ENCODE data around the gene AGAP1.

AGAP1 gene

DNA sequence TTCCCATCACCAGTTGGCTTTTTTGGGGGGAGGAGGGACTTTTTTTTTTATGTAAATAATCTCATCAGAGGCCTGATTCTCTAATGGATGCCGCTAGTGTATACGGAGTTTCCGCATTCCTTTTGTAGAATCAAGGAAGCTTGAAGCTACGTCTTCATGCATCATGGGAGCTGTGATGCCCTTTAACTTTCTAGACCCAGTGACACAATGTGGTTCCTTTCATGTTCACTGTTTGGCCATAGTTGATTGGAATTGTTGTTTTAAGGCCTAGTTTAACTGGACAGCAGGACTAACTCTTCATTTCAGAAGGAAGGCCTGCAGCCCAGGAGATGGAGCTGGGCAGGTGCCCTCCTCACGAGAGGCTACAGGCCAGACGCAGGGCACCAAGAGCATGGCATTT lies 287.9 kb downstream of the AGAP1 start:
- no peak for DNase-seq

DNA sequence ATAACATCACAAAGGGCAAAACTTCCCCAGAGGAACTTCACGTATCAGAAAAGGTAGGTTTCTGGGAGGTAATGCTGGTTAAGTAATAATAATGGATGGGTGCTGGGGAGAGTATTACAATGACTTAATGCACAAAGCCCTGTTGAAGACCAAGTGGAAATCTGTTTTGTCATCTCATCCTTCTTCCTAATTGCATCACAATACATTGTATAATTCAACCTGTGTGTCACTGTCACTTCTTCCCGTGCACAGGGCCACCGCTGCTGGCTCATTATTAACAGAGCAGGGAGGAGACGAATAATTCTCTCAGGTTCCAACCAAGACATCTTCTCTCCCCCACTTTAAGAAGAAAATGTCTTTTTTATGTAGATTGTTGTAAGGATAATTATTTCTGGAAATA lies 290.9 kb downstream of the AGAP1 start:
- DNase-seq, result no peak

DNA sequence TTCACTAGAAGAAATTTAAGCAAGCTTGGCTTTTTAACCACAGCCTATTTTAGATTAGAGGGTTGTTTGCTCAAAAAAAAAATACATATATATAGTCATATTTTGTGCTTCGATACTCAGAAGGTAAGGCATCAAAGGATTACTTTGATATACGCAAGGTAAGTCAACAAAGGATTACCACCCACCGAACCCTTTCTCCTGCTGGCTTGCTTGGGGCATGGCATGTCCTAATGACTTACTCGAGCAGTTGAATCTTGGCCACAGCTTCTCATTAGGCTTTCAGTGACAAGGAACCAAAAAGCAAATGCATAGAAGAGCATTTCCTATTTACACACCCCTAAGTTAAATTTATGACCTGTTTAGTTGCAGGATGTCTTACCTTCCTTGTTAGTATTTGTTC lies 295.7 kb downstream of the AGAP1 start:
- DNase-seq, result no peak

DNA sequence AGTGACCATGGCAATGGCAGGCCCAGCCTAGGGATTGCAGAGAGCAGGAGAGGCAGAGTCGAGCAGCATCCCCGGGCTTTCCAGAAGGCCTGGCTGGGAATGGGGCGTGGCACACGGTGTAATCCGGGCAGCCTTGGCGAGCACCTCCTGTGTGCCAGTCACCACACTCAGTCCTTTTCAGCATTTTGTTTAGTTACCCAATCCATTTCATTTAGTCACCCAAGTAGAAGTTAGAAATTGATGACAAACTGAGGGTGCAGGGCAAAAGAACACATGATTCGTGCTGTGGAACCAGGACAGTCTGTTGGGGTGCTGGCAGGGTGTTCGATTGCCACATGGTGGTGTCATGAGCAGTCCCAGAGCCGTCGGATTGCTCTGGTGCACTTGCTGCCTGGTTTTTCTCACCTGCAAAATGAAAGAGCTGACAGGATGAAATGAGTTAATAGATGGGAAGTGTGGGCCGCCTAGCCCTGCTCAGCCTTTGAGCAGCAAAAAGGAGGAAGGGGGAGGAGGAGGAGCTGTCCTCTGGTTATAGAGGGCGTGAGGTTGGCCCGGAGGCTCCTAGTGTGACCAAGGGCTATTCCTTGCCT lies 299.4 kb downstream of the AGAP1 start:
- DNase-seq, result no peak

DNA sequence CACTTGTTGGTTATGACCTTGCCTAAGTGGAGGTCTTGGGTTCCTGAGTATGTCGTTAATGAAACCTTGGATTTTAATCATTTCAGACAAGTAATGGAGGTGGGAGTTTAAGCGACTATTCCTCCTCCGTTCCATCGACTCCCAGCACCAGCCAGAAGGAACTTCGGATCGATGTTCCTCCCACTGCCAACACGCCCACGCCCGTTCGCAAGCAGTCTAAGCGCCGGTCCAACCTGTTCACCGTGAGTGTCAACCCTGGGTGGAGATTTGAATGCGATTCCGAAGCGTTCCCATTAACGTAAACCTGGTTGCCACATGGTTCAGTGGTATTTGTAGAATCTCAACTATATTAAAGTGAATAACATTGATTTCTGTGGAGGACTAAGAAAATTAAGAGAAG lies 305.4 kb downstream of the AGAP1 start:
- DNase-seq, result no peak

DNA sequence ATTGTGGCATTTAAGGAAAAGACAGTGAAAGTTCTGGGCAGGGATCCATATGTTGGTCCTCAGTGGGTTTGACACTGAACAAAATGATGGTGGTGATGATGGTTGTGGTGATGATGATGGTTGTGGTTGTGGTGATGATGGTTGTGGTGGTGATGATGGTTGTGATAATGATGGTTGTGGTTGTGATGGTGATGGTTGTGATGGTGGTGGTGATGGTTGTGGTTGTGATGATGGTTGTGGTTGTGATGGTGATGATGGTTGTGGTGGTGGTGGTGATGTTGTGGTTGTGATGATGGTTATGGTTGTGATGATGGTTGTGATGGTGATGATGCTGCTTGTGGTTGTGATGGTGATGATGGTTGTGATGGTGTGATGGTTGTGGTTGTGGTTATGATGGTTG lies 308.7 kb downstream of the AGAP1 start:
- no peak for DNase-seq

DNA sequence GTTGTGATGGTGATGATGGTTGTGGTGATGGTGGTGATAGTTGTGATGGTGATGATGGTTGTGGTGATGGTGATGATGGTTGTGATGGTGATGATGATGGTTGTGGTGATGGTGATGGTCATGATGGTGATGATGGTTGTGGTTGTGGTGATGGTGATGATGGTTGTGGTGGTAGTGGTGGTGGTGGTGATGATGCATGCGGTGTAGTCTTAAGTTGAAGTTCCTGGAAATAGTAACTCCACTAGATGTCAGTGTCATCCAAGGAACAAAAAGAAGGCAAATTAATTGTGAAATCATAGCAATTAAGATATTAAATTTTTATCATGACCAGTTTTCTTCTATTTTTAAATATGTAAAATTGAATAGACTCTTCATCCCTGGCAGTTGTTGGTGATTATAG lies 309.2 kb downstream of the AGAP1 start:
- no peak for DNase-seq

DNA sequence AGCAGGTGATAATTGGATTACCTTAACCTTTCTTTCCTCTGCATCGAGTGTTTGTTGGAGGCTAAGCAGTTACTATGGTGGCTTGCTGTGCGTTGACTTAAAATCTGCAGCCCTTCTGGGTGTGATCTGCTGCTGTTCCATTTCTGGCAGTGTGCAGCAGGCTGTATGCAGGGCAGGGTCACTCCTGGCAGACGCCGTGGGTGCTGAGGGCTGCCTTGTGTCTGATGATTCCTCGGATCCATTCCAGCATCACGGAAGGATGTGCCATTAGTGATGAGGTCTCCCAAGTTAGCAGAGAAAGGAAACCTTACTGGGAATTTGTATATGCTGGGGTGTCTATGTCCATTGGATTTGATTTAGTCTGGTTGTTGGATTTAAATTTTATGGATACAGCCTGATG lies 310.8 kb downstream of the AGAP1 start:
- DNase-seq, result no peak

DNA sequence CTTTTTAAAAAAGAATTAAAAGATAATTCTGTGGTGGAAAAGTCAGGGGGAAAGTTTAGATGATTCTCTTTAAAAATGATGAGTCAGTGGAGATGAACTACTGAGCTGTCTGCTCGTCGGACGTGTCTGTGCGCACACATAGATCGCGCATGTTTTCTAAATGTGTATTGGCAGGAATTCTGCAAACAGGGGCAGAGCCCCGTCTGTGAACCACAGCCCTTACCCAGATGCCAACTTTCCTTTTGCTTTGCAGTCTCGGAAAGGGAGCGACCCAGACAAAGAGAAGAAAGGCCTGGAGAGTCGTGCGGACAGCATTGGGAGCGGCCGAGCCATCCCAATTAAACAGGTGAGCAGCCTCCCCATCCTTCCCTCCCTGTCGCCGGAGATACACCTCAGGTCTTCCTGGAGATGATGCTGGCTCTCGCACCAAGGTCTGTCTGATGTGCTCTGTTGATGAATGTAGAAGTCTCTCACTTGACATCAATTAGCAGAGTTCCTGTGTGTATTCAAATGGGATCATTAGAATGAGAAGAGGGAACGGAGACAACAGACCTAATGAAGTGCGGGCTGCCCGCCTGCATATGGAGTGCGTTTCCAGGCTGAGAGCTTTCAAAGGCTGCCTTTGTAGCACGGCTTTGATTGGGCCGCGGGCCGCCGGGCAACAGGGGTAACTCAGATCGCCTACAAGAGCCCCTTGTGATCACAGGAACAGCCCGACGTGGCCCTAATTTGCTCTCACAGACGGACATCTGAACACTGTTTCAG lies 313.3 kb downstream of the AGAP1 start:
- DNase-seq, result no peak

DNA sequence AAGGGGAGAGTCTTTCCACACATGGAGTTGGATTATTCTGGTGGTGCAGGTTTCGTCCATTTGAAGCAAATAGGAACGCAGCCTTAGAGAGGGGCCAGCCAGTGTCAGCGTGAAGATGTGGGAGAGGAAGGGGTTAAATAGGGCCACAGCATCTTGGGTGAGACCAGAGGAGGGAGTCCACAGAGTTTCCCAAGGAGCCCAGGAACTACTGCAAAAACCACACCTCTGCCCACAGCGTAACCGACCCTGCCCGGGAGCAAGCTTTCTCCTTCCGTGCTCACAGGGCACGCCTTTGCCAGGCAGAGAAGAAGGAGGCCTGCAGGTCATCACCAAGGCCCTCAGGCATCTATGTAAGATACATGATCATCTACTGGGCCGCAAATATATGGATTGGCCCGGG lies 314.5 kb downstream of the AGAP1 start:
- DNase-seq, result no peak

DNA sequence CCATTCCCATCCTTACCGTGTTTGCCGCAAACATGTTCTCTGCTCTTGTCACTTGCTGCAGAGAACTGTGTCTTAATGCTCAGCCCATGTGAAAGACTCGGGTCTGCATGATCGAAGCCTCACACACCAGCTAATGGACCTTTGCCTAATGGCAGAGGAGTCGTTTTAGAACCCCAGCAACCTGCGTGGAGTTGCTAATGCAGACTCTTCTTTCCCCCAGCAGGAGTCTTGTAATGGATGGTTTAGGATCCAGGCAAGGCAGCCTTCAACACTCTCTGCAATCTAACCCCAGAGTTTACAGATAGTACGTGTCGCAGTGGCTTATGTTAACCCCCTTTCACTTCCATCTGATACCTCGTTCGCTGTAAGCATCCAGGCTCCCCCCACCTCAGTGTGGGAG lies 316.4 kb downstream of the AGAP1 start:
- DNase-seq, result no peak

DNA sequence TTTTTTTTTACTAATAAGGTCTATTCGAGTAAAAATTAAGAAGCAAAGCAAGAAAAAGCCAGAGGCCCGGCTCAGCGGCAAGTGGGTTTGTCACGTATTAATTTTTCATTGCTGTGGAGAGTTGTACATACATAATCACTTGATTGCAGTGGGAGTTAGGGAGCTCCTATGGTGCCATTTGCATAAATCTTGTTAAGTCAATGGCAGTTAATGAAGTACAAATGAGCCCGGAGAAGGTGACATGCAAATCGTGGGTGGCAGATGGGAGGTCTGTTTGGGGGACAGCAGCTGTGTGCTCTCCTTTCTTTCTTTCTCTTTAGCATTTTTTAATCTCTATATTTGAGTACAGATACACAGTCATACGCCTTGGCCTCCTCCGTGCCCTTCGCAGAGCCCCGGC lies 317.0 kb downstream of the AGAP1 start:
- no peak for DNase-seq

DNA sequence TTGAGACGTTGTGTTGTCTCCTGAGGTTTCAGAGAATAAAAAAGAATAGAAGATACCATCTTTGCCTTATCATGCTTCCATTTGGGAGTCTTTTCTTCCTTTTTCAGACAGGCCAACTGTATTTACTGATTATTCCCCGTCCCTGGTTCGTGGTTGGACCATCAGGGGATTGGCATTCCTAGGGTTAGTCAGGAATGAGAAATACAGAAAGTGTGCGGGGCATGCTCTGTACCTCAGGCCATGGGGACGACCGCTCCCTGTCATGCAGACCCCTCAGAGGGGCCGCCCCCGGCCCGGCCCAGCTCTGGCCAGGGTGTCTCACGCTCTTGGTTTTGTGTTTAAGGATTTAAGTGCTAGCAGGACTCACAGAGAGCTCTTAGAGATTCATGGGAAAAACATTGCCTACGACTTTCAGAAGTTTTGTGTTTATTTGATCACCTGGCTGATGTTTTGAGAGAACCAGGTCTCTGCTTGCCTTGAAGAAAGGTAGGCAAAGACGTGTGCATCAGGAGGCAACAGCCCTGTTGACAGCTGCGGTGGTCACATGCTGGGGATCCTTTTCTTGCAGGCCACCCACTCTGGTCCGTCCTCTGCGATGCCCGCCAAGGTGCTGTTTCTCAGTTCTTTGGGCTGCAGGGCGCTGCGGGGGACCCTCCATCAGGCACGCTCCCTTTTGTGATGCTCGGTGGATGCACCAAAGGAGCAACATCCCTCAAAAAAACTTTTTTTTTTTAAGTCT lies 317.8 kb downstream of the AGAP1 start:
- DNase-seq, result no peak

DNA sequence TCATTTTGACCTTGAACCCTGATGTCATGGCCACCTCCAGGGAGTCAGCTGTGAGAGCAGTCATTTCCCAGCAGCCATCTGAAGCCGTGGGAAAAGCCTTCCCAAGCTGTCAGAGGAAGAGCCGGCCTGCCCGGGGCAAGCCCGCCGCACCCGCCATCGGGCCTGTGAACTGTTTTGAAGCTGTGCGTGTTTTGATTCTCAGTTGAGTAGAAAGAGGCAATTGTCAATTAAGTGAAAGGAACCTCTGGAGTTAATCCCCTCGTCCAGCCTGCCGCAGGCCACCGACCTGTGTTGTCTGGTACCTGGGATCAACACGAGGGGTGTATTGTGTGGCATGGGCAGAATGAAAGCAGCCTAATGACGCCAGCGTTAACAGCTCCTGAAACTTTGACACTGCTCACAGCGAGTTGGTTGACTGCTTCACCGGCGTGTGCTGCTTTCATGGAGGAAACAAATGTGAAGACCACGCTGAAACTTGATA lies 318.4 kb downstream of the AGAP1 start:
- DNase-seq, result no peak

DNA sequence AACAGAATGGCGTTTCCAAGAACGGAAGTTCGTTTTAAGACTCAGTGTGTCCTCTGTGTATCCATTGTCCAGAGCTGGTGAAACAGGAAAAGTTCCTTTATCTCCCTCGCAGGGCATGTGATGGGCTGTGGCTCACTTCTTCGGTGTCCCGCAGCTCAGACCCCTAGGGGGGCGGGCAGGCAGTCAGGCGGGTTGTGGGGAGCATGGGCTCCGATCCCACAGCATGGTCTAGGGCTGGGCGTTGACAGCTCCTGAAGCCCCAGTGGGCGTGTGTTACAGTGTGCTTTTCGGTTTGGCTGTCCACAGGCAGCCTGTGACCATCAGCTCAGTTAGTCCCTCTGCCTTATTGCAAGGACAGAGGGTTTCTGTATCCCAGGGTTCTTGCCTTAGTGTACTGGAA lies 319.6 kb downstream of the AGAP1 start:
- no peak for DNase-seq

DNA sequence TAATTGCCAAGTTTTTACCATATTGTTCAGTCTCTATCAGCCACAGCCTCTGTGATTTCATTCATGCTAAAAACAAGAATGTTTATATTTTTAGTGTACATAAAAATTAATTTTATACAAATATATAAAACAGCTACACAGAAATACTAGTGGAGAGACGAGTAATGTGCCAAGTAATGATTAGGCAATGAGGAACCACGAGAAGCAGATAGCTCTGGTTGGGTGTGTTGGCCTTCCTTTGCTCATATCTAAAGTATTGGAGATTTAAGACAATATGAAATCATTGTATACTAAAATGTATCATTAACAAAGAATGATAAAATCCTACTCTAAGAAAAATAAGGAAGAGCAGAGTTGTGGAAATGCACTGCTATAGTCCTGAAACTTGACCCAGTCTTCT lies 326.7 kb downstream of the AGAP1 start:
- no peak for DNase-seq

DNA sequence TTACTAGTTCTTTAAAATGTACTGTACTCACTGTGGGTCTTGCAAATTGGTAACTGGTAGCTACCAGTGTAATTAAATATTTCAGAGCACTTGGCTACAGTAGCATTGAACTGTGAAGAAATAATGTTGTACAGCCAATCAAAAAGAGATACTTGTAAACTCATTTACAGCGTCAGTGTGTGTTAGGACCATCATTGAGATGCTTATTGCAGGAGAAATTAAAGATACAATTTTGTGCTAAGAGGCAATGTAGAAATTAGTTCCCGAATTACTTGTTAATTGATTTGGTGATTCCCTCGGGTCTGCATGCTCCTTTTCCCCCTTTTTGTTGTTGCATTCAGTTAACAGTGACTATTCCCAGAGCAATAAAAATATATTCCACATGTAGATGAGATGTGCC lies 330.5 kb downstream of the AGAP1 start:
- DNase-seq, result no peak

DNA sequence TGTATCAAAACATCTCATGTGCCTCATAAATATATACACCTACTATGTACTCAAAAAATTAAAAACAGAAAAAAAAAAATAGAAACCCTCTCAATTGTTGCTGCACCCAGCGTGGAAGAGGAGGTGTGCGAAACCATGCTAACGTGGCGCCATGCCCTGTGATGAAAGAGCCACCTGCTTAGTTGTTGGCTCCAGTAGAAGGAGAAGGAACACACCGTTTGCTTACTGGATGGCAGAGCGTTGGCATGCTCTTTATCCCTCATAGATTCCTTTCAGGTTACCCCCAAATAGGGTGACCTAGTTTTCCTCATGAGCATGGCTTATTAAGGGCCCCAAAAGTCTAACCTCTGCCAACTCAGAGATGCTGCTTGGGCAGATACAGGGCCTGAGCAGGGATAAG lies 332.1 kb downstream of the AGAP1 start:
- DNase-seq, result no peak

DNA sequence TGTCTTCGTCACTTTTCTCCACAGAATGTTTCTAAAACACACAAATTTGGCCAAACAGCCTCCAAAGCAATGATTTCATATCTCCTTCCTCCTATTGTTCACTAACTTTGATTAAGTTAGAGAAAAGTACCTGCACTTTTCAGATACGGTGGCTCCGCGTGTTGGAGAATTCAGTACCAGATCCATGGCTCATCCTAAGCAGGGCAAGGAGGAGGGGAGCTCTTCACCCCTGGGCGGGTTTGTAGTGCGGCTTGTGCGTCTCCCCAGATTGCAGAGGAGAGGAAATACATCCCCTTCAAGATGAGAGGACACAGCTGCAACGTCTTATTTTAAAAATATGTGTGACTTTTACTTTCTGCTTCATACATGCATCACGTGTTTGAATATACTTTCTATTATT lies 333.0 kb downstream of the AGAP1 start:
- no peak for DNase-seq

DNA sequence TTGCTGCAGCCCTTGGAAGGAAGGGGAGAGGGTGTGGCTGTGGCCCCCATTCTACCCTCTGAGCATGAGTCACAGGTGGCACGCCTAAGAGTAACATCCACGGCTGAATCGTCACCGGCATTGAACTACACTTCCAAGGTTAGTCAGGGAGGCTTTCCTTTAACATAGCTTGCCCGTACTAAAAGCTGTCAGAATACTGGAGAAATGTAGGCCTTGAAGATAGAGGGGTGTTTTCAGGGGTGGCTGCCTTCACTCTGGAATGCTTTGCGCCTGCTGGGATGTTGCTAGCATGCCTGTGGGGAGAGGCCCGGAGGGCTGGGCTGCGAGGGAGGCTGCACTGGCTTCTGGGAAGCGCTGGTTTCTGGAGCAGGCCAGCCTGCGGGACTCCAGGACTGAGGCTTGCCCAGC lies 333.7 kb downstream of the AGAP1 start:
- DNase-seq, result no peak

DNA sequence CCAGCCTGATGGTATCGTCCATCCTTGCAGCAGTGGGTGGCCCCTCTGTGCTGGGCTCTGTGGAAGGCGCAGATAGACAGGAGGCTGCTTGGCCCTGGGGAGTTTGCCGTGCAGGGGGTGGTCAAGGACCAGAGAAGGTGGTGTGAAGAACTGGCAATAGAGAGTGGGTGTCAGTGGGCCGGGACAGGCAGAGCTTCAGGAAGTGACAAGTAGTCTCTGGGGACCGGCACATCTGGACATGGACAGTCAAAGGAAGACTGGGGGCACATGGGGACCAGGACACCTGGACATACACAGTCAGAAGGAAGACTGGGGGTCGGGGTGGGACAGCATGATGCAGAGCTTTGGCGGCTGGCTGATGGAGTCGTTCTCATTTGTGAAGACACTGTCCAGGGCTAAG lies 335.9 kb downstream of the AGAP1 start:
- DNase-seq, result no peak

DNA sequence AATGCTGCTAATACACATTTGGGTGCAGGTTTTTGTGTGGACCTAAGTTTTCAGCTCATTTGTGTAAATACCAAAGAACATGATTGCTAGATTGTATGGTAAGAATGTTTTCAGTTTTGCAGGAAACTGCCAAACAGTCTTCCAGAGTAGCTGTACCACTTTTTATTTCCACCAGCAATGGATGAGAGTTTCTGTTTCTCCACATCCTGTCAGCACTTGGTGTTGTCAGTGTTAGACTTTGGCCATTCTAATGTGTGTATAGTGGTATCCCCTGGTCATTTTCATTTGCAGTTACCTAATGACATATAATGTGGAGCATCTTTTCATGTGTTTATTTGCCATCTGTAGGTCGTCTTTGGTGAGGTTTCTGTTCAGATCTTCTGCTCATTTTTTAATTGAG lies 337.9 kb downstream of the AGAP1 start:
- DNase-seq, result no peak

DNA sequence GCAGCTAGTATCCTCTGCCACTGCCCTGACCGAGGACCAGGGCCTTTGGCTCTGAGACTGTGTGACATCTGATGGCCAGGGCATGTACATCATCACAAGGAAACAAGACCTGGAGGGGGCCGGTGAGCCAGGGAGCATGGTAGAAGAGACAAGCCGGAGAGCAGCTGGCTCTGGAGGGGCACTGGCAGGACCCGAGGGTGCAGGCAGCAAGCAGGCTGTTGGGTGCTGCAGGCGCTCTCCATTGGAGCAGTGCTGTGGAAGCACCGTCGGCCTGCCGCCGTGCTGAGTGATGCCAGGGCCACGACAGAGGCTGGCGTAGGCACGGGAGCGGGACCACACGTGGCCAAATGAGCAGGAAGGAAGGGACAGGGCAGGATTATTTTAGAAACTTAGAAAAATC lies 339.1 kb downstream of the AGAP1 start:
- DNase-seq, result no peak

DNA sequence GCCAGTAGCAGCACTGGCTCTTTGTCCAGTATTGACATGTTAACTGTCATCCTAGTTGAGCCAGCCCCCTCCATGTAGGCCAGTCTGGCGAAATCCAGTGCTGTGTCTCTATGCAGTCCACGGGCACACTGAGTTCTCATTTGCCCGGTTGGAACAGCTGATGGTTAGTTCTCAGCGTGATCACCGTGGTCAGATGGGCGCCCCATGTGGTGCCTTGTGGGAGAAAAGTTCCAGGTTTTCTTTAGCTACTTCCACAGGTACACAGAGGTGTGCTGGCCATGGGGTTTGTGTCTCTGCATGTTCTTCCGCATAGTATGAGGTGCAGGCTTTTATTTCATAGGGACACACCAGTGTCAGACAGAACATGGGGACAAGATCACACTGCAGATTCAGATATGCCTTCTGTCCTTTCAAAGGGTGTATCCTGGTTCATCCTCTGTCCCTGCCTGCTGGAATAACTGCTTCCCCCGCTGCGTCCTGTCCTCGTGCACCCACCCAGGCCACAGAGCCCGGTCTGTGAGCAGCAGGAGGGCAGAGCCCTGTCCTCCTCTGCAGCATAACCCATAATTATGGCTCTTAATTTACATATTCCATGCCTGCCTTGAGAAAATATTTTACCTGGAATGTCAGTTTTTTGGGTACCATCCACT lies 340.3 kb downstream of the AGAP1 start:
- no peak for DNase-seq
